Endometrial microvascular endothelial cells (primary cell): ENCODE results near the gene KRT2. TPM values are rescaled to one million over a fixed set of nuclear protein-coding genes. Genes with fewer than 3 reads are reported as not detected.

Source experiments
- in situ Hi-C: cut with HindIII; loops from 2 replicates; pipeline ENCODE4 v1.10.0; 2017; ENCODE audit warnings: low sequenced_read_pairs, low pct_unique_long_range_greater_than_20kb; ENCODE audit errors: inconsistent ontology term
- total RNA-seq: library from RNA; depleted of rRNA; stranded (reverse); fragments of >200 nt; gene quantifications from one replicate; pipeline ENCODE4 v1.2.3, GENCODE V29; 2015; ENCODE audit errors: inconsistent ontology term

Gene KRT2
- total RNA-seq: not detected

- in situ Hi-C loops: no loop called here
These were observed at the start of gene KRT2 for GRCh38 chr12:52651726-52652261. KRT2 (minus strand) TSS chr12:52652211; CDS start chr12:52652142, 69 bp downstream.

DNA sequence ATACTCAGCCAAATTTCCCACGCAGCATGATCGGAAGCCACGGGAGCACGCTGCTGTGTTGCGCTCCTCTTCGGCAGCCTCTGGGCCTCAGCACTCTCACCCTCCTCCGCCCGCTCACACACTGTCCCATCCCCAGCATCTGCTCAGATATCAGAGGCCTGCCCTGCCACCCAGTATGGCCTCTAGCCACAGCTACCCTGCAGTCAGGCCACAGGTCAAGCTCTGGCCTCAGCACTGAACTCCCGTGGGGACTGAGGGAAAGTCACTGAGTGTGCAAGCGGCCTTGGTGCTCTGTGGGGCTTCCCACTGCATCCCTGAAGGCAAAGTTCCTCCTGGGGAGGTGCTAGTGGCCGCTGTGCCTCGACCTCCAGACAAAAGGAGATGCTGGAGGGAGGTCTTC lies 49.3 kb upstream of the KRT2 start:
- in situ Hi-C loops: no loop called here

GRCh38 chr12:52699960-52700359 lies 47.9 kb upstream of the KRT2 start:
- in situ Hi-C loops: no loop called here

DNA sequence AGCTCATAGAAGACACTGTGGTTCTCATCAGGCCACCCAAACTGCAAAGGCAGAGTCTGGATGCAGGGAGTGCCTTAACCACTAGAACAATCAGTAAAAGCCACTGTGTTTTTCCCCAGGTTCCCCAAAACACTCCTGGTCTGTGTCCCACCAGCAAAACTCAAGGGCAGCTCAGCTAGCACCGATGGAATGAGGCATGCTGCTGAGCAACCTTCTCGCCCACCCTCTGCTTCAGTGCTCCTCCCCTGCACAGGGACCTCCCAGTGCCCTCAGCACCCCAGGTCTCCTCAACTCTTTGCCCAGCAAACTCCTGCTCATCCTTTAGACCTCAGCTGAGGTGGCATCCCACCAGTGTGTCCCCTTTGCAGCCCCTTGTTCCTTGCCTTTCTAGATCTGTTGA lies 47.4 kb upstream of the KRT2 start:
- in situ Hi-C loops: no loop called here

- in situ Hi-C loops: no loop called here
These were observed 46.8 kb upstream of the KRT2 start for GRCh38 chr12:52698651-52699340.

- in situ Hi-C loops: no loop called here
These were observed 45.1 kb upstream of the KRT2 start for GRCh38 chr12:52697058-52697582.

DNA sequence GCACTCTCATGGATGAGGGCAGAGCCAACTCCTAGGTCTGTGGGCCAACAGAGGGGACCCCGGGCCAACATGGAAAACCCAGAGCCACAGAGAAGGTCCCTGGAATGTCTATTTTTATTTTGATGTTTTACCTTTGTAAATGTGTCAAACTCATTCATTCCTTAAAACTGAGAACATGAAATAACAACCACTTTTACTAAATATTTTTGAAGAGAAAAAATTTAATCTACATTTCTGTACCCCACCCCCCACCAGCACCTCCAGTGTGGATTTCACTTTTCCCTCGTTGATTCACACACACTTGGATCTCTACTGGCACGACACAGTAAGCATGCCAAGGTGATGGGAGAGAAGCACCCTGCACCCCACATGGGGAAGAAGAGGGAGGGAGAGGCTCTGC lies 44.6 kb upstream of the KRT2 start:
- in situ Hi-C loops: no loop called here

- in situ Hi-C loops: no loop called here
These were observed 43.0 kb upstream of the KRT2 start for GRCh38 chr12:52695039-52695438.

DNA sequence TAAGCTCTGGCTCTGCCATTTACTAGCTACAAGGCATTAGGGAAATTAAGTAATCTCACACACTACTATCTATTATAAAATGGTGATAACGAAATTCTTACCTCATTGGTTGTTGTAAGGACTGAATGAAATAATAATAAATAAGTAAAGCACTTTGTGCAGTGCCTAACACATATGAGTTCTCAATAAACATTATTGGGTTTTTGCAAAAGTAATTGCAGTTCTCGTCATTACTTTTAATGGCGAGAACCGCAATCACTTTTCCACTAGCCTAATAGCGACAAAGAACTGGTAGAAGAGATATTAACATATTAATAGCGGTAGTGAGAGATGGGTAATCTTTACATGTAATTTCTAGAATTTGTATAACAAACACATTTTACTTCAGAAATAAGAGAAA lies 42.1 kb upstream of the KRT2 start:
- in situ Hi-C loops: no loop called here

- in situ Hi-C loops: no loop called here
These were observed 41.2 kb upstream of the KRT2 start for GRCh38 chr12:52693261-52693660.

DNA sequence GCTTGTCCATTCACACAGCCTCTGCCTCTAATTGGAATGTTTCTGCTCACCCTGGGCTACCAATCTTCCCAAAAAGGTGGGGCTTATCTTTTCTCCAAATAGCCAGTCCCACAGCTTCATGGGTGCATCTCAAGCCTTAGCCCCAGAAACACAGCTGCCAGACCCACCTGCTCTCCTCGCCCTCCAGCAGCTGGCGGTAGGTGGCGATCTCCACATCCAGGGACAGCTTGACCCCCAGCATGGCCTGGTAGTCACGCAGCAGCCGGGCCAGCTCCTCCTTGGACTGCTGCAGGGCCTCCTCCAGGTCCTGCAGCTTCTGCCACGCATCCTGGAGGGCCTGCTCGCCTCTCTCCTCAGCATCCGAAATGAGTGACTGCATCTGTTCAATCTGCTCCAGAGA lies 40.2 kb upstream of the KRT2 start:
- in situ Hi-C loops: no loop called here

- in situ Hi-C loops: no loop called here
These were observed 39.8 kb upstream of the KRT2 start for GRCh38 chr12:52691841-52692150.

DNA sequence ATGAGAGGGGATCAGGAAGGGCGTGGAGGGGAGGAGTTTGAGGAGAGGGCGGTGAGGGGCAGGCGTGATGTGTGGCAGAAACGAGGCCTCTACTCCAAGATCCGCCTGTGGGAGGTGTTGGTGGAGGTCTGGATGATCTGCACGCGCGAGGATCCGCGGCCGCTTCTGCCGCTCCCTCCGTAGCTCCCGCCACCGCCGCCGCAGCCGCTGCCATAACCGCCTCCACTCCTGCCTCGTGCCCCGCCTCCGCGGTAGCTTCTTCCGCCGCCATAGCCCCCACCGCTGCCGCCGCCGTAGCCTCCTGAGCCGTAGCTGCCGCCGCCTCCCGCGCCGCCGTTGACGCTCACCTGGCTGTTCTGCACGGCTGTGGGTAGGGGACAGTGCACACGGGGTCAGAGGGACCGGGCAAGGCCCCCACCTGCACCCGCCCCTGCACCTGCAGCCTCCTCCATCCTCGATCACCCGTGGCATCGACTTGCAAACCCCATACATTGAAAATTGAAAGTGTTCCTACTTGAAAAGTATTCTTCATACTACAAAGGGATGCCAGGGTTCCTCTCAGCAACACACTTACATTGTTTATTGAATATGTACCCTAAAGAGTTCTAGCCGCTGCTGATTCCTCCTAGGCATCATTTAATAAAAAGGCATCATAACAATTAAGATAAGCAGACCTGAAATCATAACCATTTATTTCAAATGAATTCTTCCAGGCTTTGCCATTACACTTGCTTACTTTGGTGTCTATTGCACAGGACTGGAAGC lies 39.2 kb upstream of the KRT2 start:
- in situ Hi-C loops: no loop called here

GRCh38 chr12:52690351-52691075 lies 38.5 kb upstream of the KRT2 start:
- in situ Hi-C loops: no loop called here

GRCh38 chr12:52689936-52690335 lies 37.9 kb upstream of the KRT2 start:
- in situ Hi-C loops: no loop called here

- in situ Hi-C loops: no loop called here
These were observed 37.2 kb upstream of the KRT2 start for GRCh38 chr12:52689239-52689638.

- in situ Hi-C loops: no loop called here
These were observed 36.5 kb upstream of the KRT2 start for GRCh38 chr12:52688481-52688880.

- in situ Hi-C loops: no loop called here
These were observed 35.7 kb upstream of the KRT2 start for GRCh38 chr12:52687497-52688385.
